Measurements from ENCODE around the gene HTR2A.

HTR2A gene

DNA sequence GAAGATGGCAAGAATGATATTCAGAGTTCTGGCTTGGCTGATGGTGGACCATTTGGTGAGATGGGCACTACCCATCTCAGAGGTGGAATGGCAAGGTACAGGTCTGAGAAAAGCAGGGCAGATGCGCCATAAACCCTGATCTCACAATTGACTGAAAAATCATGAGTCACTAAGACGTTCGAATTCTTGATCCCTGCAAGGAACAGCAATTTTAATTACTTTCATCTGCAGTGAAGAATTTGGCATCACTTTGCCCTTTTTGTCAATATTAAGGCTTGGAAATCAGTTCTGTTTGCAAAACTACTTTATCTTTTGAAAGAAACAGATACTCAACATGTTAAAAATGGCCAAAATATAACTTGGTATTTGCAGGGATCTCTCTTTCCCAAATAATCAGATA is 38.1 kb downstream of the HTR2A start:
- TF ChIP-seq ZFX (IDR thresholded peaks at IDR 0.05): no peak
- TF ChIP-seq CTCF (conservative IDR thresholded peaks at IDR 0.05): no peak
- no peak overlapping the region for H3K27ac ChIP-seq

DNA sequence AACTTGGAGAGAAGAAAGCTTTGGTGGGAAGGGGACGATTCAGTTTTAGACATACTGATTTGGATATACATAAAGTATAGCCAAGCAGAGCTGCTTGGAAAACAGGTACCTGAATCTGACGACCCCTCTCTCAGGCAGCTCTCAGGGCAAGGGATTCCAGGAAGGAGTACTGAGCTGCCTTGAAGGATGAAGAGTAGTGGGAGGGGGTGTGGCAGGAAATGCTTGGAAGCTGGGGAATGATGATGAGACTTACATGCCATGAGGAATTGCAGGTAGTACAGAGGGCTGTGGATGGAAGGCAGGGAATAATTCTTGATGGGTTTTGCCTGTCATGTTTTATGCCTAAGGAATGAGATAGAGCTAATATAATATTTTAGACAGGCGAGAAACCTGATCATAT is 38.7 kb downstream of the HTR2A start:
- TF ChIP-seq CTCF (conservative IDR thresholded peaks at IDR 0.05) (no peak), ZFX (IDR thresholded peaks at IDR 0.05) (no peak)

DNA sequence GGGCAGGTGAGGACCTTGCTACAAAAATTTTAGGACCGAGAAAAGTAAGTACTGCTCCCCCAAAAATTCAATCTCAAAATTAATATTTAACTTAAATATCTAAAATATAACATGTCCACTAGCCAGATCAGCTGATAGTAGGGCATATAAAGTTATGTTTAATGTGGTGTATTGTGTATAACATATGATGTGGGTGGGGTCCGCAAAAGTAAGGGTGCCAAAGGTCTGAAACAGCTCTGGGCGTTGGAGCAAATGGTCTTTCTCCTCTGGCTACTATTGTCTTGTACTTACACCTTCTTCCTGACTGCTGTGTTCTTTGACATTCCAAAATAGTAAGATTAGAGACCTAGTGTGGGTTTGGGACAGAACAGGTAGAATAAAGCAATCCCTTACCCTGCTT is 41.2 kb downstream of the HTR2A start:
- H3K27ac ChIP-seq: no peak overlapping the region
- TF ChIP-seq CTCF (conservative IDR thresholded peaks at IDR 0.05) (no peak), ZFX (IDR thresholded peaks at IDR 0.05) (no peak)

More for the DNA sequence above, 38.7 kb downstream of the HTR2A start:
- H3K27ac ChIP-seq: no peak overlapping the region

- H3K27ac ChIP-seq: no peak overlapping the region
- no peak for TF ChIP-seq CTCF (conservative IDR thresholded peaks at IDR 0.05)
These were observed 41.7 kb downstream of the HTR2A start for GRCh38 chr13:46855166-46855565.

GRCh38 chr13:46852168-46852567 is 44.7 kb downstream of the HTR2A start:
- TF ChIP-seq CTCF (conservative IDR thresholded peaks at IDR 0.05) (no peak), ZFX (IDR thresholded peaks at IDR 0.05) (no peak)
- no peak overlapping the region for H3K27ac ChIP-seq

DNA sequence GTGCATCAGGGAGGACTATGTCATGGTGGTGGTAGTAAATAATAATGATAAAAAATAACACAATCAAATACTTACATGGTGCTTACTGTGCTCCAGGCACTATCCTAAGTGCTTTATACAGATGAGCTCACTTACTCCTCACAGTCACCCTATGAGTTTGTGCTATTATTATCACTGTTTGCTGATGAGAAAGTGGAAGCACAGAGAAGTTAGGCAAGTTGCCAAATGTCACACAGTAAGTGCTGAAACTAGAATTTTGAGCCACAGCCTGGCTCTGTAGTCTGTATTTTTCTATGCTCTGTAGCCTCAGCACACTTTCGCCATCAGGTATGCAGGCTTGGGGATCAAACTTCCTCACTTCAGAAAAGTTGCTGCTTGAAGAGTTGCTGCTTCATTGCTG is 46.6 kb downstream of the HTR2A start:
- H3K27ac ChIP-seq: no peak overlapping the region
- TF ChIP-seq ZFX (IDR thresholded peaks at IDR 0.05): no peak
- no peak for TF ChIP-seq CTCF (conservative IDR thresholded peaks at IDR 0.05)

GRCh38 chr13:46846726-46847125 is 50.1 kb downstream of the HTR2A start:
- H3K27ac ChIP-seq: no peak overlapping the region
- TF ChIP-seq ZFX (IDR thresholded peaks at IDR 0.05) (no peak), CTCF (conservative IDR thresholded peaks at IDR 0.05) (no peak)
